K562 (cell line): ENCODE data around the gene DOLPP1. TPM values are rescaled to one million over a fixed set of nuclear protein-coding genes. Genes with fewer than 3 reads are reported as not detected.

Experiments used
- ATAC-seq: fragments of 200-7000 bp; cut with Tn5 transposase; 3 replicates; pipeline ENCODE4 v1.9.1; 2020; ENCODE audit warnings: moderate library complexity
- BruUV-seq: library from RNA; stranded (reverse); fragments of 400-500 nt; replicated peaks from 2 replicates; lab custom pipeline; 2021; lab: Mats Ljungman, UMichigan
- CTCF ChIA-PET: fragments of 300-600 bp; formaldehyde crosslinking; extraction: SDS; loops from one replicate; lab custom pipeline; 2021; ENCODE audit warnings: low intra/inter-chr PET ratio; lab: Yijun Ruan, JAX
- POLR2A ChIA-PET: fragments of 300-600, 350-650 bp; sonication (Branson Sonifier 250); formaldehyde crosslinking; extraction: SDS; loops from one replicate; lab custom pipeline; 2021; ENCODE audit warnings: antibody characterized with exemption, inconsistent platforms; lab: Yijun Ruan, JAX
- DNase-seq, 4 experiments: peaks; one replicate each; pipeline versions ENCODE4 v3.0.0 to v3.0.0-alpha.2; 2011 to 2018; ENCODE audit warnings: low spot score in 3 of 4, mixed read lengths in 3 of 4; ENCODE audit errors: extremely low read depth in 1 of 4
- FAIRE-seq: peaks from 2 replicates; lab custom pipeline; 2011; peaks lifted over from hg19 to GRCh38; lab: Jason Lieb, UNC
- H2AFZ ChIP-seq: 2 replicates; pipeline ENCODE4 v1.6.0; 2011; ENCODE audit warnings: low read depth, low read length, control low read depth, inconsistent platforms
- H3K27ac ChIP-seq: fragments of 200-600 bp; 3 replicates; pipeline ENCODE4 v1.8.0; 2011; ENCODE audit warnings: low read depth, mild to moderate bottlenecking, control low read depth, inconsistent platforms, low read length, moderate library complexity, mixed read lengths; ENCODE audit errors: extremely low read depth
- H3K27me3 ChIP-seq, 2 experiments: fragments of 300-600 bp in 1 of 2; 2 replicates in 1 of 2; 3 replicates in 1 of 2; pipeline versions ENCODE4 v1.6.0 to v1.8.0; 2011; ENCODE audit warnings: inconsistent platforms in 2 of 2, low read length in 2 of 2, mild to moderate bottlenecking in 1 of 2, mixed read lengths in 1 of 2, moderate library complexity in 1 of 2; ENCODE audit not compliant: control insufficient read depth in 2 of 2, insufficient read depth in 2 of 2
- H3K36me3 ChIP-seq: fragments of 300-600 bp; 3 replicates; pipeline ENCODE4 v1.8.0; 2011; ENCODE audit warnings: mild to moderate bottlenecking, low read length, inconsistent platforms; ENCODE audit not compliant: control insufficient read depth, insufficient read depth
- H3K4me1 ChIP-seq, 2 experiments: fragments of 200-600 bp in 1 of 2; replicated peaks in 1 of 2; 2 replicates in 1 of 2; 3 replicates in 1 of 2; pipeline versions ENCODE4 v1.5.1 to v1.8.0; 2011; ENCODE audit warnings: inconsistent platforms in 2 of 2, low read length in 2 of 2, mild to moderate bottlenecking in 1 of 2, mixed read lengths in 1 of 2, moderate library complexity in 1 of 2; ENCODE audit not compliant: control insufficient read depth in 2 of 2, insufficient read depth in 2 of 2
- H3K4me2 ChIP-seq: 2 replicates; pipeline ENCODE4 v1.6.1; 2011; ENCODE audit warnings: low read length, control low read depth, inconsistent platforms, mixed read lengths; ENCODE audit not compliant: insufficient read depth
- H3K4me3 ChIP-seq: fragments of 200-600 bp; sonication (generic), shearing (Covaris generic); 2 replicates; pipeline ENCODE4 v1.5.1; 2016; ENCODE audit warnings: control low read depth, inconsistent platforms
- H3K79me2 ChIP-seq: fragments of 200-600 bp; 3 replicates; pipeline ENCODE4 v1.8.0; 2011; ENCODE audit warnings: low read length, inconsistent platforms; ENCODE audit not compliant: control insufficient read depth, insufficient read depth
- H3K9ac ChIP-seq, 2 experiments: 2 replicates each; pipeline versions ENCODE4 v1.6.0 to v1.6.1; 2011; ENCODE audit warnings: low read depth in 2 of 2, low read length in 2 of 2, control low read depth in 1 of 2, inconsistent platforms in 1 of 2, mild to moderate bottlenecking in 1 of 2, mixed read lengths in 1 of 2; ENCODE audit not compliant: insufficient read depth in 1 of 2
- H3K9me1 ChIP-seq: one replicate; pipeline ENCODE4 v1.6.0; 2011; ENCODE audit warnings: inconsistent platforms, mild to moderate bottlenecking, low read length, moderate library complexity; ENCODE audit not compliant: control insufficient read depth, insufficient read depth
- H3K9me3 ChIP-seq: replicated peaks from 2 replicates; pipeline ENCODE4 v1.5.1; 2011; ENCODE audit warnings: low read depth, low read length, inconsistent platforms; ENCODE audit not compliant: control insufficient read depth, insufficient read depth
- H4K20me1 ChIP-seq: replicated peaks from 2 replicates; pipeline ENCODE4 v1.6.1; 2011; ENCODE audit warnings: low read length, inconsistent platforms, mixed read lengths; ENCODE audit not compliant: control insufficient read depth, insufficient read depth
- CBX5 ChIP-seq: IDR thresholded peaks from 2 replicates; pipeline ENCODE4 v1.6.1; 2014; ENCODE audit warnings: low read depth, borderline replicate concordance
- DMBX1 ChIP-seq: fragments of 250-450 bp; sonication (Bioruptor Pico); IDR thresholded peaks from 2 replicates; pipeline ENCODE4 v1.8.0; 2022; ENCODE audit warnings: inconsistent platforms, mild to moderate bottlenecking, moderate library complexity, borderline replicate concordance
- KHSRP ChIP-seq: fragments of 450-650 bp; IDR thresholded peaks from 2 replicates; pipeline ENCODE4 v1.6.1; 2017
- NCOA4 ChIP-seq: fragments of 450-650 bp; IDR thresholded peaks from 2 replicates; pipeline ENCODE4 v1.6.1; 2018; ENCODE audit warnings: mild to moderate bottlenecking; ENCODE audit not compliant: partially characterized antibody
- PHF20 ChIP-seq: fragments of 450-650 bp; IDR thresholded peaks from 2 replicates; pipeline ENCODE4 v1.6.1; 2018; ENCODE audit not compliant: partially characterized antibody
- SRSF1 ChIP-seq: fragments of 200-400 bp; formaldehyde crosslinking; IDR thresholded peaks from 2 replicates; pipeline ENCODE4 v1.6.1; 2017; ENCODE audit warnings: mild to moderate bottlenecking, low read depth, low read length, moderate library complexity
- XRCC3 ChIP-seq: fragments of 450-650 bp; IDR thresholded peaks from 2 replicates; pipeline ENCODE4 v1.6.1; 2017; ENCODE audit warnings: mild to moderate bottlenecking, moderate library complexity
- ZNF253 ChIP-seq: fragments of 250-450 bp; sonication (Bioruptor Pico); conservative IDR thresholded peaks from 2 replicates; pipeline ENCODE4 v1.6.1; 2021; ENCODE audit warnings: mild to moderate bottlenecking
- WGBS: fragments of 100-300 bp; shearing (Covaris generic); methylation state at CpG from one replicate; pipeline ENCODE4 v1.1.6; 2016; ENCODE audit warnings: low coverage, mixed read lengths; ENCODE audit not compliant: insufficient coverage; ENCODE audit errors: missing lambda C conversion rate; 5-methylcytosine and 5-hydroxymethylcytosine counted together
- in situ Hi-C: fragments of 300-500 bp; cut with MboI; formaldehyde crosslinking; loops from 4 replicates; pipeline ENCODE4 v1.15.0; 2018; ENCODE audit warnings: inconsistent platforms, mixed read lengths
- intact Hi-C: fragments of 100-400 bp; cut with micrococcal nuclease; formaldehyde crosslinking; loops from 2 replicates; pipeline ENCODE4 v1.14.2; 2022
- polyA plus RNA-seq, 8 experiments: library from polyadenylated mRNA; depleted of rRNA in 4 of 8; stranded (reverse) in 5 of 8; unstranded in 3 of 8; fragments of >200 nt; fragmentation: Nextera tagmentation in 2 of 8; fragmentation: Illumina TruSeq in 1 of 8; extraction: Ambion mirVana in 2 of 8; extraction: Trizol in 1 of 8; gene quantifications; 2 replicates each; pipeline versions ENCODE4 v1.2.1 to v1.2.3, GENCODE V29; 2011 to 2014; ENCODE audit warnings: inconsistent platforms in 1 of 8, missing spikeins in 1 of 8
- total RNA-seq, 7 experiments: library from RNA; depleted of rRNA in 6 of 7; stranded (reverse); fragments of >200 nt in 6 of 7; fragmentation: Illumina TruSeq in 2 of 7; extraction: Trizol in 2 of 7; gene quantifications; 2 replicates each; pipeline versions ENCODE4 v1.2.1 to v1.2.3, GENCODE V29; 2011 to 2021; ENCODE audit warnings: low replicate concordance in 1 of 7

DOLPP1 gene
- total and polyA plus RNA-seq, 9 of the 15 experiments (the other 6 are each of a cell fraction or from before 2014, with no cell fraction given) = 3.0 to 39.8 (median 30.5) TPM

DNA sequence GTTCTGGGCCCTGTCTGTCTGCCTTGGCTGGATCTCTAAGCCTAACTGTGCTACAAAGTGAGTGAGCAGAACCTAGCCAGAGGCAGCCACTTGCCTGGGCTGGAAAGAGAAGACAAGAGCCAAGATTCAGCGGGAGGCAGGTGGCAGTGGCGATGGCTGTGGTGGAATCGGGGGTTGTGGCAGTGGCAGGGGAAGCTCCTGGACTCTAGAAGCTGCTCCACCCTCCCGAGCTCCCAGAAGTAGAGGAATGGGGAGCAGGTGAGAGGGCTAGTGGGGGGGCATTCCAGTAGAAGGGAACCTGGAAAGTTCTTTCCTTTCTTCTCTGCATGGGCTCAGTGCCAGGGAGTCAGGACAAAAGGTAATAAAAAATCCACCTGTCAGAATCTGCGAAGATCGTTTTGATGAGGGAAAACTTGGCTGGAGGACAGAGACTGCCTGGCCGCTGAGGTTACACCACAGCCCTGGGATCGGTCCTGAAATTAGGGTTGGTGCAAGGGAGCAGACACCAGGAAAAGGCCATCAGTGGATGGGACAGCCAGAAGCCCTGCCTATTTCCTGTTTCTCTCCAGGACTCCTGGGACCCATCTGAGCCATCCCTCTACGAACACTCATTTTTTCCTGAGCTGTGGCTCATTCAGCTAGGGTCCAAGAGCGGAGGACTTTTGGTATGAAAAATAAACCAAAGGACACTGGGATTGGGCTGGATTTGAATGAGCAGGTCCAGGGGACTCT is 28.1 kb downstream of the DOLPP1 start:
- Histone ChIP-seq H3K27ac (no peak overlapping the region), H3K79me2 (peaks cover 30% of the 10 kb centered on the region), H3K9me1 (no peaks in the 10 kb centered on the region), H3K36me3 (peaks cover 3% of the 10 kb centered on the region; the same call in 1 of the 3 replicates), H3K9ac (peak overlapping the region in 1 of 2 experiments; percentile 31; a peak in 1 of 4 replicates), H3K4me3 (no peak overlapping the region), H3K27me3 (no peaks in the 10 kb centered on the region), H2AFZ (no peak overlapping the region), H3K9me3 (no peaks in the 10 kb centered on the region), H3K4me2 (no peak overlapping the region), H3K4me1 (peaks cover 12 to 53% of the 10 kb centered on the region in 2 experiments), H4K20me1 (no peaks in the 10 kb centered on the region)
- intact Hi-C loops = no loop called here
- WGBS = 69% methylated on average over 8 of the region's 10 CpGs
- TF ChIP-seq ZNF253 (CRISPR knock-in tag) (no peak), PHF20 (no peak), CBX5 (no peak), KHSRP (no peak), SRSF1 (no peak), XRCC3 (no peak), NCOA4 (no peak), DMBX1 (CRISPR knock-in tag) (no peak)
- ATAC-seq (no peak), DNase-seq (no peak), FAIRE-seq (no peak)
- ChIA-PET POLR2A (interaction anchor here (0.6 to 2.0 kb wide), 3 partner anchors 11 to 137 kb away, joined by 3 to 11 read pairs (median 3); no protein-coding TSS in a partner anchor), CTCF (no interaction called here)
- in situ Hi-C loops = no loop called here
- BruUV-seq = no TSS peak
